ENCODE results near the gene DES.
A peak's percentile ranks its signal among the peaks of the same experiment; 100 is the strongest.

DES gene

GRCh38 chr2:219469186-219469724, 51.1 kb downstream of the DES start:
- TF ChIP-seq Cebpa-rat (IDR thresholded peaks at IDR 0.05) = no peak
- no peak overlapping the region for H3K4me2 ChIP-seq
- H3K9ac ChIP-seq = no peak overlapping the region
- peaks cover 39% of the 10 kb centered on the region for H3K4me1 ChIP-seq
- no peak overlapping the region for H3K27ac ChIP-seq
- H4K20me1 ChIP-seq = no peaks in the 10 kb centered on the region
- no peaks in the 10 kb centered on the region for H3K9me3 ChIP-seq
- H3K27me3 ChIP-seq = no peaks in the 10 kb centered on the region
- peaks cover 33% of the 10 kb centered on the region; the same call in 1 of the 2 replicates for H3K36me3 ChIP-seq
- H3K4me3 ChIP-seq = no peak overlapping the region

GRCh38 chr2:219470429-219470828, 52.3 kb downstream of the DES start:
- no peaks in the 10 kb centered on the region for H4K20me1 ChIP-seq
- no peaks in the 10 kb centered on the region for H3K27me3 ChIP-seq
- no peak overlapping the region for H3K27ac ChIP-seq
- H3K36me3 ChIP-seq = peaks cover 33% of the 10 kb centered on the region; the same call in 1 of the 2 replicates
- H3K4me2 ChIP-seq = no peak overlapping the region
- H3K9me3 ChIP-seq = no peaks in the 10 kb centered on the region
- TF ChIP-seq Cebpa-rat (IDR thresholded peaks at IDR 0.05) = no peak
- no peak overlapping the region for H3K9ac ChIP-seq
- no peak overlapping the region for H3K4me3 ChIP-seq
- peaks cover 28% of the 10 kb centered on the region for H3K4me1 ChIP-seq

GRCh38 chr2:219471476-219472371, 53.5 kb downstream of the DES start:
- H3K9ac ChIP-seq = peak overlapping the region; percentile 10; the same call in 1 of the 2 replicates
- peaks cover 21% of the 10 kb centered on the region for H3K4me1 ChIP-seq
- no peaks in the 10 kb centered on the region for H4K20me1 ChIP-seq
- no peak for TF ChIP-seq Cebpa-rat (IDR thresholded peaks at IDR 0.05)
- H3K36me3 ChIP-seq = peaks cover 27% of the 10 kb centered on the region; the same call in 1 of the 2 replicates
- no peak overlapping the region for H3K4me2 ChIP-seq
- H3K27me3 ChIP-seq = no peaks in the 10 kb centered on the region
- H3K9me3 ChIP-seq = no peaks in the 10 kb centered on the region
- no peak overlapping the region for H3K27ac ChIP-seq
- no peak overlapping the region for H3K4me3 ChIP-seq

DNA sequence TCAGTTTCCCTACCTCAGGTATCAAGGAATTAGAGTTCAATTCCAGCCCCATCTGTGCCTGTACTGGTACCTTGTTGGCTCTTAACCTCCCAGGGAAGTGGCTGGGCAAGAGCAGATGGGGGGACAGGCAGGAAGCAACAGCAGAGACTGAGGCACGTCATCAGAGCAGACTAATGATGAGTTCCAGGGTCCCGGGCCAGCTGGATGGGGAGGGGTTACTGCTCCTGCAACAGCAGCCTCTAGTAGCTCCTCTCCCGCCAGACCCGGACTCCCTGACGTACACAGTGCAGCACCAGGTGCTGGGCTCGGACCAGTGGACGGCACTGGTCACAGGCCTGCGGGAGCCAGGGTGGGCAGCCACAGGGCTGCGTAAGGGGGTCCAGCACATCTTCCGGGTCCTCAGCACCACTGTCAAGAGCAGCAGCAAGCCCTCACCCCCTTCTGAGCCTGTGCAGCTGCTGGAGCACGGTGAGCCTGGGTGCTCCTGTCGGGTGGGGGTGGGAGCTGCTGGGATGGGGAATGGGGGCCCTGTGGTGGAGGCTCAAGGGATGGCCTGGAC, 54.5 kb downstream of the DES start:
- no peak overlapping the region for H3K4me3 ChIP-seq
- no peaks in the 10 kb centered on the region for H3K9me3 ChIP-seq
- no peak for TF ChIP-seq Cebpa-rat (IDR thresholded peaks at IDR 0.05)
- H3K4me1 ChIP-seq = peaks cover 16% of the 10 kb centered on the region
- peaks cover 21% of the 10 kb centered on the region; the same call in 1 of the 2 replicates for H3K36me3 ChIP-seq
- no peaks in the 10 kb centered on the region for H4K20me1 ChIP-seq
- no peaks in the 10 kb centered on the region for H3K27me3 ChIP-seq
- H3K4me2 ChIP-seq = no peak overlapping the region
- H3K9ac ChIP-seq = no peak overlapping the region
- no peak overlapping the region for H3K27ac ChIP-seq

GRCh38 chr2:219473511-219473910, 55.3 kb downstream of the DES start:
- no peaks in the 10 kb centered on the region for H3K9me3 ChIP-seq
- H3K4me1 ChIP-seq = peaks cover 8% of the 10 kb centered on the region

DNA sequence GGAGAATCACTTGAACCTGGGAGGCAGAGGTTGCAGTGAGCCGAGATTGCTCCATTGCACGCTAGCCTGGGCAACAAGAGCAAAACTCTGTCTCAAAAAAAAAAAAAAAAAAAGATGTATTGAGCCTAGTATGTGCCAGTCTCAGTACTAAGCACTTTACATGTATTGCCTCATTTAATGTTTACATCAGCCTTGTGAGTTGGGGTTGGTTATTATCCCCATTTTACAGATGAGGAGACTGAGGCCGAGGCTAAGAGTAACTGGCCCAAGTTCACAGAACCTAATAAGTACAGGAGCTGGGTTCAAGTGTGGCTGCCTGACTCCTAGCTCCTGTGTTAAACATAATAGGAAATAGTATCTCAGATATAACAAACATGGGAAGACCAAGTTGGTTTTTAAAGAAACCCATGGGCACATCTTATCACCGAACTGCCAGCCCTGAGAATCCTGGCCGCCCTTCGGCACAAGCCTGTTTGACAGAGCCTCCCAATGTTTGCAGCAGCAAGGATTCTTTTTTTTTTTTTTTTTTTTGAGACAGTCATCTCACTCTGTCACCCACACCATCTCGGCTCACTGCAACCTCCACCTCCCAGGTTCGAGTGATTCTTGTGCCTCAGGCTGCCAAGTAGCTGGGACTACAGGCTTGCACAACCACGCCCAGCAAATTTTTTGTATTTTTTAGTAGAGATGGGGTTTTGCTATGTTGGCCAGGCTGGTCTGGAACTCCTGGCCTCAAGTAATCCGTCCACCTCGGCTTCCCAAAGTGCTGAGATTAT, 56.3 kb downstream of the DES start:
- no peak overlapping the region for H3K4me3 ChIP-seq
- H4K20me1 ChIP-seq = no peaks in the 10 kb centered on the region
- H3K9ac ChIP-seq = no peak overlapping the region
- H3K27ac ChIP-seq = no peak overlapping the region
- H3K36me3 ChIP-seq = peaks cover 10% of the 10 kb centered on the region; the same call in 1 of the 2 replicates
- H3K27me3 ChIP-seq = no peaks in the 10 kb centered on the region
- H3K9me3 ChIP-seq = no peaks in the 10 kb centered on the region
- H3K4me1 ChIP-seq = 0 out of 2 replicates have a peak, but pooled peaks cover 6% of the 10 kb centered on the region
- no peak overlapping the region for H3K4me2 ChIP-seq
- no peak for TF ChIP-seq Cebpa-rat (IDR thresholded peaks at IDR 0.05)

More at GRCh38 chr2:219473511-219473910, 55.3 kb downstream of the DES start:
- Histone ChIP-seq H4K20me1 (no peaks in the 10 kb centered on the region), H3K27ac (no peak overlapping the region), H3K36me3 (peaks cover 20% of the 10 kb centered on the region; the same call in 1 of the 2 replicates), H3K9ac (no peak overlapping the region), H3K4me2 (no peak overlapping the region), H3K4me3 (no peak overlapping the region), H3K27me3 (no peaks in the 10 kb centered on the region)
- no peak for TF ChIP-seq Cebpa-rat (IDR thresholded peaks at IDR 0.05)

GRCh38 chr2:219475278-219475677, 57.1 kb downstream of the DES start:
- Histone ChIP-seq H3K9me3 (no peaks in the 10 kb centered on the region), H3K36me3 (peaks cover 9% of the 10 kb centered on the region; the same call in 1 of the 2 replicates), H3K9ac (no peak overlapping the region), H3K4me1 (0 out of 2 replicates have a peak, but pooled peaks cover 6% of the 10 kb centered on the region), H3K27ac (no peak overlapping the region), H4K20me1 (no peaks in the 10 kb centered on the region), H3K27me3 (no peaks in the 10 kb centered on the region), H3K4me3 (no peak overlapping the region), H3K4me2 (no peak overlapping the region)
- no peak for TF ChIP-seq Cebpa-rat (IDR thresholded peaks at IDR 0.05)

- Histone ChIP-seq H4K20me1 (no peaks in the 10 kb centered on the region), H3K4me3 (no peak overlapping the region), H3K4me2 (no peak overlapping the region), H3K36me3 (peaks cover 9% of the 10 kb centered on the region; the same call in 1 of the 2 replicates), H3K27ac (no peak overlapping the region), H3K27me3 (no peaks in the 10 kb centered on the region), H3K4me1 (0 out of 2 replicates have a peak, but pooled peaks cover 6% of the 10 kb centered on the region), H3K9ac (no peak overlapping the region), H3K9me3 (no peaks in the 10 kb centered on the region)
- no peak for TF ChIP-seq Cebpa-rat (IDR thresholded peaks at IDR 0.05)
Observed at GRCh38 chr2:219475697-219476651, 57.8 kb downstream of the DES start.
